ENCODE results near the gene ADGRG1. TPM values are rescaled to one million over a fixed set of nuclear protein-coding genes. Genes with fewer than 3 reads are reported as not detected.
"Not testable (repeated sequence)": the region's sequence is repeated elsewhere in the genome, so short reads cannot be mapped to it uniquely, and the experiment has no call there.

The ADGRG1 gene
- polyA plus RNA-seq, 3 donors = 68.7 to 76.1 (median 75.6) TPM

GRCh38 chr16:57663917-57664661, 35.7 kb downstream of the ADGRG1 start:
- DNase-seq (ENCODE audit: low read depth in 3 of 3, low spot score in 2 of 3) = no peak

GRCh38 chr16:57664662-57665025, 36.2 kb downstream of the ADGRG1 start:
- DNase-seq (ENCODE audit: low read depth in 3 of 3, low spot score in 2 of 3) = no peak

GRCh38 chr16:57665541-57665940, 37.1 kb downstream of the ADGRG1 start:
- DNase-seq (ENCODE audit: low read depth in 3 of 3, low spot score in 2 of 3) = no peak

- no peak for DNase-seq (ENCODE audit: low read depth in 3 of 3, low spot score in 2 of 3)
Observed at GRCh38 chr16:57666353-57667047, 38.1 kb downstream of the ADGRG1 start.

GRCh38 chr16:57667048-57667525, 38.7 kb downstream of the ADGRG1 start:
- no peak for DNase-seq (ENCODE audit: low read depth in 3 of 3, low spot score in 2 of 3)

- no peak for DNase-seq (ENCODE audit: low read depth in 3 of 3, low spot score in 2 of 3)
Observed at GRCh38 chr16:57667526-57668262, 39.3 kb downstream of the ADGRG1 start.

GRCh38 chr16:57668263-57668571, 39.8 kb downstream of the ADGRG1 start, which contains the start of gene ADGRG3:
Gene ADGRG3, plus strand, starts transcription at chr16:57668306. Its CDS starts 42 bp downstream, at chr16:57668348.
- DNase-seq (ENCODE audit: low read depth in 3 of 3, low spot score in 2 of 3) = no peak

- no peak for DNase-seq (ENCODE audit: low read depth in 3 of 3, low spot score in 2 of 3)
Observed at GRCh38 chr16:57668630-57669475, 40.4 kb downstream of the ADGRG1 start.

GRCh38 chr16:57669476-57670162, 41.2 kb downstream of the ADGRG1 start:
- DNase-seq (ENCODE audit: low read depth in 3 of 3, low spot score in 2 of 3) = no peak

- DNase-seq (ENCODE audit: low read depth in 3 of 3, low spot score in 2 of 3) = no peak
Observed at GRCh38 chr16:57670196-57670595, 41.8 kb downstream of the ADGRG1 start.

GRCh38 chr16:57671451-57671850, 43.0 kb downstream of the ADGRG1 start:
- DNase-seq (ENCODE audit: low read depth in 3 of 3, low spot score in 2 of 3) = not testable (repeated sequence)

GRCh38 chr16:57672416-57672815, 44.0 kb downstream of the ADGRG1 start:
- no peak for DNase-seq (ENCODE audit: low read depth in 3 of 3, low spot score in 2 of 3)

GRCh38 chr16:57672824-57673223, 44.4 kb downstream of the ADGRG1 start:
- DNase-seq (ENCODE audit: low read depth in 3 of 3, low spot score in 2 of 3) = no peak

GRCh38 chr16:57675741-57676551, 47.5 kb downstream of the ADGRG1 start:
- DNase-seq (ENCODE audit: low read depth in 3 of 3, low spot score in 2 of 3) = no peak

- no peak for DNase-seq (ENCODE audit: low read depth in 3 of 3, low spot score in 2 of 3)
Observed at GRCh38 chr16:57676553-57677085, 48.2 kb downstream of the ADGRG1 start.

GRCh38 chr16:57677622-57678369, 49.4 kb downstream of the ADGRG1 start:
- DNase-seq (ENCODE audit: low read depth in 3 of 3, low spot score in 2 of 3) = no peak

GRCh38 chr16:57679016-57679415, 50.6 kb downstream of the ADGRG1 start:
- no peak for DNase-seq (ENCODE audit: low read depth in 3 of 3, low spot score in 2 of 3)

Measured in right renal cortex interstitium (tissue), 3 donors.